Astrocyte (in vitro differentiated cells and primary cell): ENCODE measurements around the gene EFNA1. TPM values are rescaled to one million over a fixed set of nuclear protein-coding genes. Genes with fewer than 3 reads are reported as not detected.
"Not testable (repeated sequence)": the region's sequence is repeated elsewhere in the genome, so short reads cannot be mapped to it uniquely, and the experiment has no call there.

Experiments
- DNase-seq: peaks from one replicate; pipeline ENCODE4 v3.0.0-alpha.2; 2010; ENCODE audit warnings: low read depth
- FAIRE-seq: peaks from 2 replicates; lab custom pipeline; 2011; peaks lifted over from hg19 to GRCh38; lab: Jason Lieb, UNC
- H2AFZ ChIP-seq: 2 replicates; pipeline ENCODE4 v1.6.0; 2012; ENCODE audit warnings: low read depth, low read length, inconsistent platforms
- H3K27ac ChIP-seq: 2 replicates; pipeline ENCODE4 v1.5.1; 2011; ENCODE audit warnings: low read depth, low read length, inconsistent platforms
- H3K27me3 ChIP-seq: 2 replicates; pipeline ENCODE4 v1.6.0; 2011; ENCODE audit warnings: low read length, inconsistent platforms; ENCODE audit not compliant: insufficient read depth
- H3K36me3 ChIP-seq: 2 replicates; pipeline ENCODE4 v1.5.1; 2011; ENCODE audit warnings: low read length, inconsistent platforms; ENCODE audit not compliant: insufficient read depth
- H3K4me1 ChIP-seq: 2 replicates; pipeline ENCODE4 v1.5.1; 2011; ENCODE audit warnings: low read length, inconsistent platforms; ENCODE audit not compliant: insufficient read depth
- H3K4me2 ChIP-seq: 2 replicates; pipeline ENCODE4 v1.6.0; 2012; ENCODE audit warnings: low read length, inconsistent platforms
- H3K4me3 ChIP-seq: 2 replicates; pipeline ENCODE4 v1.5.1; 2011; ENCODE audit warnings: low read depth, mild to moderate bottlenecking, low read length, inconsistent platforms; ENCODE audit not compliant: insufficient read depth
- H3K79me2 ChIP-seq: 2 replicates; pipeline ENCODE4 v1.6.0; 2012; ENCODE audit warnings: mild to moderate bottlenecking, low read length, inconsistent platforms; ENCODE audit not compliant: insufficient read depth
- H3K9ac ChIP-seq: 2 replicates; pipeline ENCODE4 v1.6.0; 2012; ENCODE audit warnings: mild to moderate bottlenecking, low read length, inconsistent platforms
- H3K9me3 ChIP-seq: 2 replicates; pipeline ENCODE4 v1.5.1; 2012; ENCODE audit warnings: low read depth, mild to moderate bottlenecking, low read length, inconsistent platforms; ENCODE audit not compliant: insufficient read depth
- H4K20me1 ChIP-seq: 2 replicates; pipeline ENCODE4 v1.6.0; 2012; ENCODE audit warnings: low read length, inconsistent platforms; ENCODE audit not compliant: insufficient read depth
- H3K27ac Mint-ChIP-seq: one replicate; pipeline ENCODE4 v1.8.0; 2021; ENCODE audit warnings: mild to moderate bottlenecking, mixed read lengths; ENCODE audit not compliant: unreplicated experiment
- H3K27me3 Mint-ChIP-seq: one replicate; pipeline ENCODE4 v1.8.0; 2021; ENCODE audit warnings: low read depth, mixed read lengths; ENCODE audit not compliant: unreplicated experiment
- H3K36me3 Mint-ChIP-seq: one replicate; pipeline ENCODE4 v1.8.0; 2021; ENCODE audit warnings: low read depth, mixed read lengths; ENCODE audit not compliant: unreplicated experiment
- H3K4me1 Mint-ChIP-seq: one replicate; pipeline ENCODE4 v1.8.0; 2021; ENCODE audit warnings: low read depth, mixed read lengths; ENCODE audit not compliant: unreplicated experiment
- H3K4me3 Mint-ChIP-seq: one replicate; pipeline ENCODE4 v1.8.0; 2021; ENCODE audit warnings: mild to moderate bottlenecking, moderate library complexity, mixed read lengths; ENCODE audit not compliant: unreplicated experiment
- H3K9me3 Mint-ChIP-seq: one replicate; pipeline ENCODE4 v1.8.0; 2021; ENCODE audit warnings: mild to moderate bottlenecking, mixed read lengths; ENCODE audit not compliant: unreplicated experiment
- EZH2 ChIP-seq: IDR thresholded peaks from 2 replicates; pipeline ENCODE4 v1.6.1; 2012; ENCODE audit warnings: mild to moderate bottlenecking, low read length, inconsistent platforms; ENCODE audit not compliant: insufficient read depth
- total RNA-seq: library from RNA; stranded (reverse); gene quantifications from 2 replicates; pipeline ENCODE4 v1.2.1, GENCODE V29; 2021
- TF ChIP-seq, protein P1 (sequence below): IDR thresholded peaks from 2 replicates; pipeline ENCODE4 v1.5.1; 2011; ENCODE audit warnings: low read depth, mild to moderate bottlenecking, inconsistent platforms, low read length, moderate library complexity; ENCODE audit not compliant: insufficient read depth

The EFNA1 gene
- total RNA-seq, 1 donor from 2014 or later: 16.4 TPM

DNA sequence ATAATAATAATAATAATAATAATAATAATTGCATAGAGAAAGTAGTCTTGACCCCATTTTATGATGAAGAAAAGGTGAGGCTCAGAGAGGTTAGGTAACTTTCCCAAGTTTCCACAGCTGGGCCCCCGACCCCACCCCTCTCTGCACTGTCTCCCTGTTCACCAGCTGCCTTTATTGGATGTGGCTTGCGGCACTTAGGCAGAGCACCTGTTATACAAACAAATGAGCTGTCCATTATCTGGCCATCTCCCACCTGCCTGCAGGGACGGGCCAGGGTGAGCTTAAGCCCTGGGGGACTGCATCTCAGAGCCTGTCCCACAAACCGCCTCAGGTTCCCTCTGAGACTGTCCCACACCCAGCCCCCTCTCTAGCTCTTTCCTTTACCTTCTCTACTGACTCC is 10.1 kb upstream of the EFNA1 start:
- Histone ChIP-seq H3K9ac (no peak overlapping the region), H3K27ac (no peak overlapping the region), H2AFZ (no peak overlapping the region), H4K20me1 (no peaks in the 10 kb centered on the region), H3K9me3 (no peaks in the 10 kb centered on the region), H3K4me2 (no peak overlapping the region), H3K36me3 (no peaks in the 10 kb centered on the region), H3K79me2 (no peaks in the 10 kb centered on the region), H3K4me3 (no peak overlapping the region), H3K27me3 (peaks cover 27% of the 10 kb centered on the region), H3K4me1 (no peaks in the 10 kb centered on the region)
- no peaks in the 10 kb centered on the region for H3K36me3 Mint-ChIP-seq
- FAIRE-seq (no peak), DNase-seq (no peak)
- H3K27ac Mint-ChIP-seq: no peak overlapping the region
- no peak for TF ChIP-seq EZH2
- TF ChIP-seq, protein P1, sequence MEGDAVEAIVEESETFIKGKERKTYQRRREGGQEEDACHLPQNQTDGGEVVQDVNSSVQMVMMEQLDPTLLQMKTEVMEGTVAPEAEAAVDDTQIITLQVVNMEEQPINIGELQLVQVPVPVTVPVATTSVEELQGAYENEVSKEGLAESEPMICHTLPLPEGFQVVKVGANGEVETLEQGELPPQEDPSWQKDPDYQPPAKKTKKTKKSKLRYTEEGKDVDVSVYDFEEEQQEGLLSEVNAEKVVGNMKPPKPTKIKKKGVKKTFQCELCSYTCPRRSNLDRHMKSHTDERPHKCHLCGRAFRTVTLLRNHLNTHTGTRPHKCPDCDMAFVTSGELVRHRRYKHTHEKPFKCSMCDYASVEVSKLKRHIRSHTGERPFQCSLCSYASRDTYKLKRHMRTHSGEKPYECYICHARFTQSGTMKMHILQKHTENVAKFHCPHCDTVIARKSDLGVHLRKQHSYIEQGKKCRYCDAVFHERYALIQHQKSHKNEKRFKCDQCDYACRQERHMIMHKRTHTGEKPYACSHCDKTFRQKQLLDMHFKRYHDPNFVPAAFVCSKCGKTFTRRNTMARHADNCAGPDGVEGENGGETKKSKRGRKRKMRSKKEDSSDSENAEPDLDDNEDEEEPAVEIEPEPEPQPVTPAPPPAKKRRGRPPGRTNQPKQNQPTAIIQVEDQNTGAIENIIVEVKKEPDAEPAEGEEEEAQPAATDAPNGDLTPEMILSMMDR: no peak
- H3K4me3 Mint-ChIP-seq: no peak overlapping the region
- peaks cover 45% of the 10 kb centered on the region for H3K27me3 Mint-ChIP-seq
- no peaks in the 10 kb centered on the region for H3K4me1 Mint-ChIP-seq
- H3K9me3 Mint-ChIP-seq: peaks cover 2% of the 10 kb centered on the region

DNA sequence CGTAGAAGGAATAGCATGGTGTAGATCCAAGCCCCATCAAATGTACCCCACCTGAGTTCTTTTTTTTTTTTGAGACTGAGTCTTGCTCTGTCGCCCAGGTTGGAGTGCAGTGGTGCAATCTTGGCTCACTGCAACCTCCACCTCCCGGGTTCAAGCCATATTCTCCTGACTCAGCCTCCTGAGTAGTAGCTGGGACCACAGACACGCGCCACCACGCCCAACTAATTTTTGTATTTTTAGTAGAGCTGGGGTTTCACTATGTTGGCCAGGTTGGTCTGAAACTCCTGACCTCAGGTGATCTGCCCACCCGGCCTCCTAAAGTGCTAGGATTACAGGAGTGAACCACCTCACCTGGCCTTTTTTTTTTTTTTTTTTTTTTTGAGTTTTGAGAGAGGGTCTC is 9.6 kb upstream of the EFNA1 start:
- not testable (repeated sequence) for H2AFZ ChIP-seq, H3K4me1 Mint-ChIP-seq, H3K4me3 ChIP-seq, H3K4me1 ChIP-seq, H3K27ac Mint-ChIP-seq, H3K4me2 ChIP-seq, FAIRE-seq, DNase-seq, H3K9me3 Mint-ChIP-seq, H3K9me3 ChIP-seq, H4K20me1 ChIP-seq, H3K79me2 ChIP-seq, H3K4me3 Mint-ChIP-seq, H3K27ac ChIP-seq, H3K36me3 ChIP-seq, H3K36me3 Mint-ChIP-seq, H3K9ac ChIP-seq
- H3K27me3 ChIP-seq: peaks cover 27% of the 10 kb centered on the region
- peaks cover 45% of the 10 kb centered on the region for H3K27me3 Mint-ChIP-seq

DNA sequence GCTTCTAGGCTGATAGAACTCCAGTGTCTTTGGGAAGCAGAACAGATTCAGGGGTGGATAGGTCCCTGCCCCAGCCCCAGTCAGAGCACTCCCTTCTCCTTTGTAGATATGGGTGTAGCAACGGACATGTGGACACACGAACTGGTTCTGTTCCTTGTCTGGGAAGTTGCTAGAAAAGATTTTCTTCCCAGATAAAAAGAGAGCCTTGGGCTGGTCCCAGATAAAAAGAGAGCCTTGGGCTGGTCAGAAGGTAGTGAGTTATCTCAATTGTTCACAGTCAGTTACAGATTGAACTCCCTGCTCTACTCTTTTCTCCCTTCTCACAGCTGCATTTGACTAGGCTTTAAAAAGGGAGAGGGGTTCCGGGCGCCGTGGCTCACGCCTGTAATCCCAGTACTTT is 7.4 kb upstream of the EFNA1 start:
- H3K4me1 Mint-ChIP-seq: peaks cover 11% of the 10 kb centered on the region
- Histone ChIP-seq H3K4me1 (peaks cover 7% of the 10 kb centered on the region), H3K9ac (no peak overlapping the region), H4K20me1 (no peaks in the 10 kb centered on the region), H2AFZ (no peak overlapping the region), H3K79me2 (no peaks in the 10 kb centered on the region), H3K27ac (no peak overlapping the region), H3K4me3 (no peak overlapping the region), H3K4me2 (no peak overlapping the region), H3K36me3 (no peaks in the 10 kb centered on the region), H3K27me3 (peaks cover 34% of the 10 kb centered on the region), H3K9me3 (no peaks in the 10 kb centered on the region)
- DNase-seq: no peak
- H3K27ac Mint-ChIP-seq: no peak overlapping the region
- no peak overlapping the region for H3K4me3 Mint-ChIP-seq
- H3K27me3 Mint-ChIP-seq: peaks cover 41% of the 10 kb centered on the region
- FAIRE-seq: no peak
- no peaks in the 10 kb centered on the region for H3K36me3 Mint-ChIP-seq
- H3K9me3 Mint-ChIP-seq: peaks cover 2% of the 10 kb centered on the region
- TF ChIP-seq EZH2: no peak
- TF ChIP-seq, protein P1: no peak
